Common myeloid progenitor, CD34-positive (primary cell): ENCODE results near the gene NFKB2.

Experiments used
- CTCF ChIA-PET: fragments of 350-600 bp; sonication (Branson Sonifier 250); formaldehyde crosslinking; loops from one replicate; lab custom pipeline; 2021; ENCODE audit warnings: antibody characterized with exemption; lab: Charles Lee
- POLR2A ChIA-PET: fragments of 350-600 bp; sonication (Branson Sonifier 250); formaldehyde crosslinking; loops from one replicate; lab custom pipeline; 2021; ENCODE audit warnings: antibody characterized with exemption; lab: Charles Lee
- DNase-seq, 3 donors: peaks; one replicate each; pipeline versions ENCODE4 v3.0.0 to v3.0.0-alpha.2; 2013
- H3K27ac ChIP-seq, 2 experiments: 1 replicate in 1 of 2; 2 replicates in 1 of 2; pipeline ENCODE4 v1.7.0; 2013; ENCODE audit warnings: inconsistent platforms in 2 of 2, low read length in 2 of 2, mild to moderate bottlenecking in 2 of 2, low read depth in 1 of 2, moderate library complexity in 1 of 2; ENCODE audit not compliant: severe bottlenecking in 2 of 2, insufficient read depth in 1 of 2, poor library complexity in 1 of 2
- H3K27me3 ChIP-seq, 5 experiments: replicated peaks in 2 of 5; 1 replicate in 3 of 5; 2 replicates in 2 of 5; pipeline versions ENCODE4 v1.6.1 to v1.7.0; 2013; ENCODE audit warnings: low read length in 4 of 5, mild to moderate bottlenecking in 2 of 5, moderate library complexity in 2 of 5, inconsistent platforms in 1 of 5; ENCODE audit not compliant: insufficient read depth in 5 of 5, control insufficient read depth in 4 of 5
- H3K36me3 ChIP-seq, 4 experiments: 1 replicate in 2 of 4; 2 replicates in 2 of 4; pipeline versions ENCODE4 v1.6.1 to v1.7.0; 2013; ENCODE audit warnings: low read length in 3 of 4, control low read depth in 1 of 4, mild to moderate bottlenecking in 1 of 4; ENCODE audit not compliant: control insufficient read depth in 4 of 4, insufficient read depth in 4 of 4
- H3K4me1 ChIP-seq, 4 experiments: 1 replicate in 3 of 4; 2 replicates in 1 of 4; pipeline versions ENCODE4 v1.6.1 to v1.7.1; 2013; ENCODE audit warnings: low read length in 3 of 4, mild to moderate bottlenecking in 3 of 4, control low read depth in 1 of 4, inconsistent platforms in 1 of 4, moderate library complexity in 1 of 4; ENCODE audit not compliant: control insufficient read depth in 4 of 4, insufficient read depth in 4 of 4; ENCODE audit errors: control extremely low read depth in 1 of 4
- H3K4me3 ChIP-seq, 7 experiments: 1 replicate in 4 of 7; 2 replicates in 3 of 7; pipeline versions ENCODE4 v1.5.1 to v1.7.0; 2013; ENCODE audit warnings: mild to moderate bottlenecking in 7 of 7, low read length in 6 of 7, moderate library complexity in 6 of 7, inconsistent platforms in 2 of 7, low read depth in 2 of 7, control low read depth in 1 of 7; ENCODE audit not compliant: insufficient read depth in 4 of 7, control insufficient read depth in 1 of 7; ENCODE audit errors: extremely low read depth in 1 of 7
- H3K9me3 ChIP-seq, 5 experiments: 1 replicate in 4 of 5; 2 replicates in 1 of 5; pipeline versions ENCODE4 v1.6.1 to v1.7.1; 2013; ENCODE audit warnings: low read length in 4 of 5, mild to moderate bottlenecking in 2 of 5, inconsistent platforms in 1 of 5, low read depth in 1 of 5, moderate library complexity in 1 of 5; ENCODE audit not compliant: control insufficient read depth in 4 of 5, insufficient read depth in 2 of 5; ENCODE audit errors: control extremely low read depth in 1 of 5
- WGBS: methylation state at CpG from one replicate; pipeline ENCODE4 v1.1.5; 2013; ENCODE audit not compliant: insufficient coverage; 5-methylcytosine and 5-hydroxymethylcytosine counted together

NFKB2 gene

GRCh38 chr10:102432162-102432950 lies 36.9 kb downstream of the NFKB2 start, which contains the start of gene CUEDC2:
CUEDC2 (minus strand) TSS chr10:102432574; CDS start chr10:102425188, 7,386 bp downstream.
- DNase-seq: peak; percentile 96 to 98 (median 98)
- peaks cover 14 to 49% (median 48%) of the 10 kb centered on the region in 4 experiments for H3K4me1 ChIP-seq
- no peaks in the 10 kb centered on the region for H3K27me3 ChIP-seq
- ChIA-PET POLR2A (interaction anchor here (0.6 to 1.7 kb wide), 4 partner anchors 10 to 156 kb away, joined by 3 to 9 read pairs (median 4); partner anchors contain the start of genes FBXL15 and NFKB2), CTCF (interaction anchor here (0.7 to 8.3 kb wide), 8 partner anchors 8 to 213 kb away, joined by 3 to 71 read pairs (median 5); partner anchors contain the start of gene FBXL15)
- H3K4me3 ChIP-seq: peak within 1 kb of the TSS; percentile 56 to 98 (median 83)
- peak within 1 kb of the TSS; percentile 64 to 84 for H3K27ac ChIP-seq
- no peaks in the 10 kb centered on the region for H3K9me3 ChIP-seq
- peaks cover 0 to 3% (median 2%) of the 10 kb centered on the region in 4 experiments for H3K36me3 ChIP-seq
- WGBS: under 1% methylated on average over 28 of the region's 52 CpGs

DNA sequence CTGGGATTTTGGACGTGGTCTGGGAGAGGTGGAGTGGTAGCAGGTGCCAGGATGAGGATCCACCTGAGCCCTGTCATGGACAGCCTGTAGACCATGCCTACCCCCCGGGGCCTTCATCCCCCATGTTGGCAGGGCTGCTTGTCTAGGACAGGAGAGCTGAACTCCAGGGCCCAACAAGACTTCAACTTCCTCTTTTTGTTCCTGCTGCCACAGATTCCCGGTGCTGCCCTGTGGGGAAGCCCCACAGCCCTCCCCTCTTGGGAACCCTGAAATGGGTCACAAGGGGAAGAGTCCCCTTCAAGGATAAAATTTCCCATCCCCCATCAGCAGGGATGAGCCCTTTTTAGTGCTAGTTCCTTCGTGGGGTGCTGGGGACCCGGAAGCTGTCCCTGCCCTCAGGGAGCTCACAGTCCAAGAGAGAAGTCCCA lies 38.1 kb downstream of the NFKB2 start:
- Histone ChIP-seq H3K9me3 (no peaks in the 10 kb centered on the region), H3K4me3 (peak overlapping the region in 5 of 7 experiments; percentile 3 to 98 (median 64)), H3K27ac (peak overlapping the region in 1 of 2 experiments; percentile 85), H3K36me3 (peaks cover 0 to 10% (median 0%) of the 10 kb centered on the region in 4 experiments), H3K27me3 (no peaks in the 10 kb centered on the region), H3K4me1 (peaks cover 14 to 62% (median 59%) of the 10 kb centered on the region in 4 experiments)
- ChIA-PET CTCF (interaction anchor here (1.0 to 8.3 kb wide), 5 partner anchors 10 to 34 kb away, joined by 4 to 71 read pairs (median 6); partner anchors contain the start of genes C10orf95 and FBXL15), POLR2A (interaction anchor here (0.6 to 1.2 kb wide), 2 partner anchors 16 to 60 kb away, joined by 3 to 4 read pairs; no protein-coding TSS in a partner anchor)
- peak in 2 of 3 donors; percentile 79 to 84 for DNase-seq
- WGBS: 16% methylated on average over 4 of the region's 5 CpGs

- peak overlapping the region in 6 of 7 experiments; percentile 58 to 91 (median 68) for H3K4me3 ChIP-seq
- H3K9me3 ChIP-seq: no peaks in the 10 kb centered on the region
- peak in 2 of 3 donors; percentile 38 to 52 for DNase-seq
- ChIA-PET CTCF (interaction anchor here (1.0 to 8.3 kb wide), 8 partner anchors 11 to 44 kb away, joined by 3 to 71 read pairs (median 4); partner anchors contain the start of genes C10orf95 and FBXL15), POLR2A (no interaction called here)
- H3K27ac ChIP-seq: peak overlapping the region in 1 of 2 experiments; percentile 85
- H3K4me1 ChIP-seq: peaks cover 14 to 63% (median 59%) of the 10 kb centered on the region in 4 experiments
- peaks cover 0 to 10% (median 0%) of the 10 kb centered on the region in 4 experiments for H3K36me3 ChIP-seq
- 23% methylated on average over 3 of the region's 9 CpGs for WGBS
- H3K27me3 ChIP-seq: no peaks in the 10 kb centered on the region
Observed at GRCh38 chr10:102434394-102435132, 39.1 kb downstream of the NFKB2 start.

- no peak for DNase-seq
- Histone ChIP-seq H3K27me3 (no peaks in the 10 kb centered on the region), H3K4me3 (peak overlapping the region in 6 of 7 experiments; percentile 58 to 91 (median 68)), H3K4me1 (peaks cover 14 to 63% (median 59%) of the 10 kb centered on the region in 4 experiments), H3K27ac (peak overlapping the region; percentile 40 to 85), H3K9me3 (no peaks in the 10 kb centered on the region), H3K36me3 (peaks cover 0 to 10% (median 0%) of the 10 kb centered on the region in 4 experiments)
- CTCF ChIA-PET: interaction anchor here (1.0 to 8.3 kb wide), 7 partner anchors 11 to 53 kb away, joined by 3 to 71 read pairs (median 3); partner anchors contain the start of genes C10orf95 and FBXL15
- POLR2A ChIA-PET: interaction anchor here (0.6 kb wide), 1 partner anchor 15 kb away, joined by 3 read pairs; no protein-coding TSS in a partner anchor
- WGBS: 30% methylated on average over 3 of the region's 5 CpGs
Observed at GRCh38 chr10:102435133-102435497, 39.6 kb downstream of the NFKB2 start.

- peak overlapping the region; percentile 42 to 91 (median 70) for H3K4me3 ChIP-seq
- POLR2A ChIA-PET: interaction anchor here (0.6 to 1.1 kb wide), 2 partner anchors 14 to 15 kb away, joined by 3 to 4 read pairs; no protein-coding TSS in a partner anchor
- WGBS: 0% methylated on average over 4 of the region's 14 CpGs
- H3K27me3 ChIP-seq: no peaks in the 10 kb centered on the region
- CTCF ChIA-PET: interaction anchor here (1.0 to 8.3 kb wide), 6 partner anchors 12 to 53 kb away, joined by 3 to 71 read pairs (median 3); partner anchors contain the start of genes C10orf95 and FBXL15
- peaks cover 0 to 9% (median 0%) of the 10 kb centered on the region in 4 experiments for H3K36me3 ChIP-seq
- peaks cover 14 to 63% (median 59%) of the 10 kb centered on the region in 4 experiments for H3K4me1 ChIP-seq
- peak in 2 of 3 donors; percentile 66 to 70 for DNase-seq
- peak overlapping the region; percentile 47 to 85 for H3K27ac ChIP-seq
- H3K9me3 ChIP-seq: no peaks in the 10 kb centered on the region
Observed at GRCh38 chr10:102435529-102436233, 40.2 kb downstream of the NFKB2 start.
